Uterus (tissue), 4 donors: Measurements from ENCODE around the gene FN3K. TPM values are rescaled to one million over a fixed set of nuclear protein-coding genes. Genes with fewer than 3 reads are reported as not detected.

Experiments used
- DNase-seq, 2 donors: peaks; one replicate each; pipeline ENCODE4 v3.0.0-alpha.2; 2019 to 2020
- H3K27ac ChIP-seq, 2 donors: fragments of 200-600 bp; sonication (generic); 1 replicate in 1 of 2; 2 replicates in 1 of 2; pipeline ENCODE4 v1.5.1; 2016 to 2018
- H3K27me3 ChIP-seq, 2 donors: fragments of 200-600 bp; sonication (generic); one replicate each; pipeline ENCODE4 v1.5.1; 2018 to 2019; ENCODE audit warnings: control low read depth in 1 of 2
- H3K36me3 ChIP-seq, 2 donors: fragments of 200-600 bp; sonication (generic); one replicate each; pipeline ENCODE4 v1.5.1; 2019; ENCODE audit warnings: control low read depth in 1 of 2
- H3K4me1 ChIP-seq, 2 donors: fragments of 200-600 bp; sonication (generic); one replicate each; pipeline ENCODE4 v1.5.1; 2018 to 2019; ENCODE audit warnings: control low read depth in 1 of 2
- H3K4me3 ChIP-seq, 2 donors: fragments of 200-600 bp; sonication (generic); 1 replicate in 1 of 2; 2 replicates in 1 of 2; pipeline ENCODE4 v1.5.1; 2018 to 2019; ENCODE audit warnings: mild to moderate bottlenecking in 1 of 2
- H3K9me3 ChIP-seq, 2 donors: fragments of 200-600 bp; sonication (generic); one replicate each; pipeline ENCODE4 v1.5.1; 2019; ENCODE audit warnings: control low read depth in 1 of 2
- POLR2A ChIP-seq, 2 donors: fragments of 450-650 bp; IDR thresholded peaks; one replicate each; pipeline ENCODE4 v1.6.1; 2016; ENCODE audit warnings: antibody characterized with exemption in 2 of 2, mild to moderate bottlenecking in 1 of 2, moderate library complexity in 1 of 2
- intact Hi-C: fragments of 100-400 bp; cut with DNase I; formaldehyde crosslinking; loops from one replicate; pipeline ENCODE4 v1.15.1; 2023; ENCODE audit warnings: low total_unique reads
- total RNA-seq, 4 donors: library from RNA; depleted of rRNA in 3 of 4; stranded (reverse); fragments of >200 nt in 3 of 4; gene quantifications; one replicate each; pipeline versions ENCODE4 v1.1.0 to v1.2.4, GENCODE V29; 2014 to 2023
- TF ChIP-seq, protein P1 (sequence below), 4 experiments: fragments of 200-600 bp in 2 of 4; fragments of 450-650 bp in 2 of 4; sonication (generic) in 2 of 4; IDR thresholded peaks; one replicate each; pipeline ENCODE4 v1.5.1; 2016 to 2019; ENCODE audit warnings: antibody characterized with exemption in 4 of 4, mild to moderate bottlenecking in 2 of 4, moderate library complexity in 1 of 4
- donor health status: DM: yes; HTN: yes; CAD: no.

FN3K gene
- total RNA-seq, 4 donors from 2014 or later: 1.8 to 26.3 (median 7.1) TPM

DNA sequence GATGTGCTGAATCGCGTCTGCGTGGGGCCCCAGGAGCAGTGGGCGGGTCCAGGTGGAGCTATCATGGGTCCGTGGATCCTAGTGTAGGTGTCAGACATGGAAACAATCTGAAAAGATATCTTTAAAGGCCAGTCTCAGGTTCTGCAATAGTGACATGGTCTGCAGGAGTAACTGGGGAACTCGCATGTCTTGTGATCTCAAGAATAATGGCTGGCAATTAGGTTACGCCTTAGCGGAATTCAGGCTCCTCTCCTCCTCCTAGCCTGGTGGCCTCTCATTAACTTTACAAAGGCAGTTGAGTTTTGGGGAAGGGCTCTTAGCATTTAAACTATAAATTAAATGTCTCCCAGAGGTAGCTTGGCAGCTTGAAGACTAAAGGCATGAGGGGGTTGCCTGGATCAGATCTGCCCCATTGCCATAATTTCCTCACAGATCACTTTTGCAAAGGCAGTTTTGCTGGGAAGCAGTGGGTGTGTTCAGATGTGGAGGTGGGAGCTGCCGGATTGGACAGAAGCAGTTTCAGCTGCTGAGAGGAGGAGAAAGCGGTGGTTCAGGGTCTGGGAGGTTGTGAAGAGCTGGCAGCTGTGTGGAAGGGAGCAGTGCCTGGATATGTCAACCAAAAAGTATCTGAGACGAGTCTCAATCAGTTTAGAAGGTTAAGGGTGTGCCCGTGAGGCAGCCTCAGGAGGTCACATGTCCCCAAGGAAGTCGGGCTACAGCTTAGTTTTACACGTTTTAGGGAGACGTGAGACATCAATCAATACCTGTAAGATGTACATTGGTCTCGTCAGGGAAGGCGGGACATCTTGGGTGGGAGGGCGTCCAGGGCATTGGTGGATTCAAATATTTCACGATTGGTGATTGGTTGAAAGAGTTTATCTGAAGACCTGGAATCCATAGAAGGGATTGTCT is 19.1 kb downstream of the FN3K start:
- H3K9me3 ChIP-seq: no peaks in the 10 kb centered on the region
- no peak overlapping the region for H3K4me3 ChIP-seq
- intact Hi-C loops: no loop called here
- no peak for DNase-seq
- H3K4me1 ChIP-seq: no peaks in the 10 kb centered on the region
- no peaks in the 10 kb centered on the region for H3K27me3 ChIP-seq
- no peaks in the 10 kb centered on the region for H3K36me3 ChIP-seq
- TF ChIP-seq, protein P1, sequence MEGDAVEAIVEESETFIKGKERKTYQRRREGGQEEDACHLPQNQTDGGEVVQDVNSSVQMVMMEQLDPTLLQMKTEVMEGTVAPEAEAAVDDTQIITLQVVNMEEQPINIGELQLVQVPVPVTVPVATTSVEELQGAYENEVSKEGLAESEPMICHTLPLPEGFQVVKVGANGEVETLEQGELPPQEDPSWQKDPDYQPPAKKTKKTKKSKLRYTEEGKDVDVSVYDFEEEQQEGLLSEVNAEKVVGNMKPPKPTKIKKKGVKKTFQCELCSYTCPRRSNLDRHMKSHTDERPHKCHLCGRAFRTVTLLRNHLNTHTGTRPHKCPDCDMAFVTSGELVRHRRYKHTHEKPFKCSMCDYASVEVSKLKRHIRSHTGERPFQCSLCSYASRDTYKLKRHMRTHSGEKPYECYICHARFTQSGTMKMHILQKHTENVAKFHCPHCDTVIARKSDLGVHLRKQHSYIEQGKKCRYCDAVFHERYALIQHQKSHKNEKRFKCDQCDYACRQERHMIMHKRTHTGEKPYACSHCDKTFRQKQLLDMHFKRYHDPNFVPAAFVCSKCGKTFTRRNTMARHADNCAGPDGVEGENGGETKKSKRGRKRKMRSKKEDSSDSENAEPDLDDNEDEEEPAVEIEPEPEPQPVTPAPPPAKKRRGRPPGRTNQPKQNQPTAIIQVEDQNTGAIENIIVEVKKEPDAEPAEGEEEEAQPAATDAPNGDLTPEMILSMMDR (IDR thresholded peaks at IDR 0.05): no peak
- TF ChIP-seq POLR2A (IDR thresholded peaks at IDR 0.05): no peak
- no peak overlapping the region for H3K27ac ChIP-seq

DNA sequence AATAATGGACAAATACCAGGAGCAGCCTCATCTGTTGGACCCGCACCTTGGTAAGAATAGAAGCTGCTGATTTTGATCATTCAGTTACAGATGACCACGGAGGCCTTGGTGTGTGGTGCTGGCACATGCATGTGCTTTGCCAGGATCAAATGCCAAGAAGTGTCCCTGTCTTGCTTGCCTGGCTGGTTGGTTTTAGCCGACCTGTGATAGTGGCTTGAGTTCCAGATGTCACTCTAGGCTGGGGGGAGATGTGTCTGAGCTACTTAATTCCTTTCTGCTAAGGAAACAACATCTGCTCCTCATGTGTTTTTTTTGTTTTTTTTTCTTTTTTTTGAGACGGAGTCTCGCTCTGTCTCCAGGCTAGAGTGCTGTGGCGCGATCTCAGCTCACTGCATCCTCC is 20.8 kb downstream of the FN3K start:
- Histone ChIP-seq H3K4me1 (no peaks in the 10 kb centered on the region), H3K4me3 (no peak overlapping the region), H3K9me3 (no peaks in the 10 kb centered on the region), H3K36me3 (no peaks in the 10 kb centered on the region), H3K27ac (no peak overlapping the region), H3K27me3 (no peaks in the 10 kb centered on the region)
- no peak for TF ChIP-seq POLR2A (IDR thresholded peaks at IDR 0.05)
- TF ChIP-seq, protein P1 (IDR thresholded peaks at IDR 0.05): no peak
- DNase-seq: no peak
- intact Hi-C loops: no loop called here

DNA sequence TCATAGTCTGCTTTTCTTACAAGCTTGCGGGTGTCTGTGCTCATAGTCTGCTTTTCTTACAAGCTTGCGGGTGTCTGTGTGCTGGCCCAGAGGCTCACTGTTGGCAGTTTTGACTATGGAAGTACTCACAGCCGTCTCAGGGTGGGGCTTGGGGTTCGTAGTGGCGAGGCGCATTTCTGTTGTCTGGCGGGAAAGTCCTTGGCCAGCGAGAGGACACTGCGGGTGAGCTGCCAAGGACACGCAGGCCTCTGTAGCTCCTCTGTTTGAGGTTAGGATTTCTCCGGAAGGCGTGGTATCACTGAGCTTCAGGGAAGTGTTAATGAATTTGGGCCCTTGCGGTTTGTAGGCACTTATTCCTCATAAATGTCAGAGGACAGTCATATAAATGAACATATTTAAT is 30.0 kb downstream of the FN3K start:
- no peaks in the 10 kb centered on the region for H3K36me3 ChIP-seq
- no peaks in the 10 kb centered on the region for H3K9me3 ChIP-seq
- no peak overlapping the region for H3K27ac ChIP-seq
- no peaks in the 10 kb centered on the region for H3K4me1 ChIP-seq
- H3K27me3 ChIP-seq: no peaks in the 10 kb centered on the region
- H3K4me3 ChIP-seq: no peak overlapping the region
- intact Hi-C loops: no loop called here
- TF ChIP-seq POLR2A (IDR thresholded peaks at IDR 0.05): no peak
- TF ChIP-seq, protein P1 (IDR thresholded peaks at IDR 0.05): no peak
- no peak for DNase-seq

DNA sequence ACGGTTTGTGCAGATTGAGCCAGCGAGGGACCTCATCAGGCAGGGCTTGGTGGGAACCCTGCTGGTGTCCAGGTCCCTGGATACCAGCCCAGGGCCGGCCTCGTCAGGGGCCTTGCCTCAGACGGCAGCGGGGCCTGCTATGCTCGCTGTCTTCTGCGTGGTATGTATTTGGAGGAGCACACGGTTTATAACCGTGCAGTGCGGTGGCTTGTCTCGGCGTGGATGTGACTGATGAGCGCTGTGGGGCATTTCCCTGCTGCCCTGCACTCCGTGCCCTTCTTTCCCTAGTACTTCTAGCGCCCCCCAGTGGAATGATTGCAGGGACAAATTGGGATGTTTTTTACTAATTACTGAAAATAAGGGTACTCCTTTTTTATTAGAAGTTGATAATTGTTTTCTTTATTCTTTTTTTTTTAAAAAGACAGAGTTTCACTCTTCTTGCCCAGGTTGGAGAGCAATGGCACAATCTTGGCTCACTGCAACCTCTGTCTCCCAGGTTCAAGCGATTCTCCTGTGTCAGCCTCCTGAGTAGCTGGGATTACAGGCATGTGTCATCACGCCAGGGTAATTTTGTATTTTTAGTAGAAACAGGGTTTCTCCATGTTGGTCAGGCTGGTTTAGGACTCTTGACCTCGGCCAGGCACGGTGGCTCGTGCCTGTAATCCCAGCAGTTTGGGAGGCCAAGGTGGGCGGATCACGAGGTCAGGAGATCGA is 31.8 kb downstream of the FN3K start:
- H3K27me3 ChIP-seq: no peaks in the 10 kb centered on the region
- no peaks in the 10 kb centered on the region for H3K9me3 ChIP-seq
- no peak overlapping the region for H3K27ac ChIP-seq
- H3K36me3 ChIP-seq: no peaks in the 10 kb centered on the region
- H3K4me3 ChIP-seq: no peak overlapping the region
- TF ChIP-seq, protein P1 (IDR thresholded peaks at IDR 0.05): peak in 2 of 4 experiments; percentile 25 to 26
- no peak for TF ChIP-seq POLR2A (IDR thresholded peaks at IDR 0.05)
- H3K4me1 ChIP-seq: no peaks in the 10 kb centered on the region
- intact Hi-C loops: no loop called here
- DNase-seq: no peak

DNA sequence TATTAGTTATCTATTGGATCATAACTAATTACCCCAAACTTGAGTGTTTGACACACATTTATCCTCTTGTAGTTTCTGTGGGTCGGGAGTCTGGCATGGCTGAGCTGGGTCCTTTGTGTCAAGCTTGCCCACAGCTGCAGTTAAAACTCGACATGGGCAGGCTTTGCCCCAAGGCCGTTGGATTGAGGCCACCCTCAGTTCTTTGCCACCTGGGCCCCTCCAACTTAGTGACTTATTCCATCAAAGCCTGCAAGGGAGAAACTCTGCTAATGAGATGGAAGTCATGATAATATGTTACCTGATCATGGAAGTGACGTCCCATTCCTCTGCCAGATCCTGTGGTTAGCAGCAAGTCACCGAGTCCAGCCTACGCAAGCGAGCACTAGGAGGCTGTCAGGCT is 33.6 kb downstream of the FN3K start:
- H3K4me3 ChIP-seq: no peak overlapping the region
- intact Hi-C loops: no loop called here
- no peaks in the 10 kb centered on the region for H3K27me3 ChIP-seq
- H3K4me1 ChIP-seq: no peaks in the 10 kb centered on the region
- no peaks in the 10 kb centered on the region for H3K36me3 ChIP-seq
- TF ChIP-seq, protein P1 (IDR thresholded peaks at IDR 0.05): no peak
- no peak for TF ChIP-seq POLR2A (IDR thresholded peaks at IDR 0.05)
- H3K9me3 ChIP-seq: no peaks in the 10 kb centered on the region
- H3K27ac ChIP-seq: no peak overlapping the region
- DNase-seq: no peak
